SKM-1 treated with dmso at 0.1 percent for 144 hours (cell line): ENCODE measurements around the gene TENT5D.
"Not testable (repeated sequence)": the region's sequence is repeated elsewhere in the genome, so short reads cannot be mapped to it uniquely, and the experiment has no call there.

Experiments used
- DNase-seq: peaks from one replicate; lab custom pipeline; 2025; ENCODE audit not compliant: unreplicated experiment; lab: John Stamatoyannopoulos, UW

The TENT5D gene

GRCh38 chrX:80420147-80420546, at the start of gene TENT5D:
TENT5D (plus strand) TSS chrX:80420447; CDS start chrX:80442540, 22,093 bp downstream.
- no peak for DNase-seq

GRCh38 chrX:80385651-80386050, 34.6 kb upstream of the TENT5D start:
- not testable (repeated sequence) for DNase-seq

- no peak for DNase-seq
These were observed 32.0 kb upstream of the TENT5D start for GRCh38 chrX:80388206-80388605.

- DNase-seq = no peak
These were observed 8.2 kb upstream of the TENT5D start for GRCh38 chrX:80412042-80412441.

- DNase-seq = no peak
These were observed 2.8 kb downstream of the TENT5D start for GRCh38 chrX:80423000-80423399.

GRCh38 chrX:80423744-80424143, 3.5 kb downstream of the TENT5D start:
- DNase-seq = no peak

- no peak for DNase-seq
These were observed 10.7 kb downstream of the TENT5D start for GRCh38 chrX:80430826-80431504.

GRCh38 chrX:80431505-80431832, 11.2 kb downstream of the TENT5D start:
- DNase-seq = no peak

- DNase-seq = no peak
These were observed 12.2 kb downstream of the TENT5D start for GRCh38 chrX:80432441-80432840.

GRCh38 chrX:80432863-80433262, 12.6 kb downstream of the TENT5D start:
- DNase-seq = peak; percentile 20

GRCh38 chrX:80468166-80468565, 47.9 kb downstream of the TENT5D start:
- DNase-seq = not testable (repeated sequence)

GRCh38 chrX:80471582-80471981, 51.3 kb downstream of the TENT5D start:
- no peak for DNase-seq

GRCh38 chrX:80485543-80485942, 65.3 kb downstream of the TENT5D start:
- no peak for DNase-seq

GRCh38 chrX:80486299-80486698, 66.1 kb downstream of the TENT5D start:
- DNase-seq = no peak

GRCh38 chrX:80489166-80489565, 68.9 kb downstream of the TENT5D start:
- no peak for DNase-seq
